HG03159 (cell line): ENCODE measurements around the gene PGAP3.

Source experiments
- ATAC-seq: cut with Tn5 transposase; IDR thresholded peaks from one replicate; pipeline ENCODE4 v1.9.1; 2021; ENCODE audit warnings: mild to moderate bottlenecking, moderate library complexity; ENCODE audit not compliant: unreplicated experiment

Gene PGAP3

DNA sequence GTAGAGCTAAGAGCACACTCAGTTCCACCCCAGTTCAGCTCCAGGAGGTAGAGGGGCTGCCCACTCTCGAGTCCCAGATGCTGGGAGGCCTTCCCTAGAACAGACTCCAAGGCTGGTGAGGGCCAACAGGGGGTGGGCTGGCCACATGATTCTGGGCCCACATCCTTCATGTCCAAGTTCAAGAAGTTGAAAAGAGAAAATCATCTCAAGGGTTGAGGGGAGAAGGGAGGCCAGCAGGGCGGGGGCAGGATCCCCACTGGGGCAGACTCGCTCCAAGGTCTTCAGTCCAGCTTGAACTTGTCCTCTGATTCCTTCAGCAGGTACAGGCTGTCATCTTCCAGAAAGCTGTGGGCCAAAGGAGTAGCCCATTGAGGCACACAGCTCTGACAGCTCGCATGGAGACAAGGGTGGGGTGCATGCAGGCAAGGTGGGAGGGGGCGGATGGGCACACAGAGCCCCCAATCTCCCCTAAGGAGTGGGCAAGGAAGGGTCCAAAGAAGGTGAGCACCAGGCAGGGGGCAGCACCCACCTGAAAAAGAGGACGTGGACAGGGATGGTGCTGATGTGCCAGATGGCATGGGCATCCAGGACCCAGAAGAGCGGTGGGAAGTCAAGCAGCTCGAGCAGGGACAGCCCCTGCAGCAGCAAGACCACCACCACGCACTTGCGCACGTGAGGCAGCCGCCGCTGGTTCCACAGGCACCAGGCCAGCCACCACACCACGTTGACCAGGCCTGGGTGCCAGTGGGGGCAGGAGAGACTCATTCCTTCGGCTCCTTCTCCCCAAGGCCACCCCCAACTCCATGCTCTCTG lies 15.1 kb downstream of the PGAP3 start:
- ATAC-seq = no peak

DNA sequence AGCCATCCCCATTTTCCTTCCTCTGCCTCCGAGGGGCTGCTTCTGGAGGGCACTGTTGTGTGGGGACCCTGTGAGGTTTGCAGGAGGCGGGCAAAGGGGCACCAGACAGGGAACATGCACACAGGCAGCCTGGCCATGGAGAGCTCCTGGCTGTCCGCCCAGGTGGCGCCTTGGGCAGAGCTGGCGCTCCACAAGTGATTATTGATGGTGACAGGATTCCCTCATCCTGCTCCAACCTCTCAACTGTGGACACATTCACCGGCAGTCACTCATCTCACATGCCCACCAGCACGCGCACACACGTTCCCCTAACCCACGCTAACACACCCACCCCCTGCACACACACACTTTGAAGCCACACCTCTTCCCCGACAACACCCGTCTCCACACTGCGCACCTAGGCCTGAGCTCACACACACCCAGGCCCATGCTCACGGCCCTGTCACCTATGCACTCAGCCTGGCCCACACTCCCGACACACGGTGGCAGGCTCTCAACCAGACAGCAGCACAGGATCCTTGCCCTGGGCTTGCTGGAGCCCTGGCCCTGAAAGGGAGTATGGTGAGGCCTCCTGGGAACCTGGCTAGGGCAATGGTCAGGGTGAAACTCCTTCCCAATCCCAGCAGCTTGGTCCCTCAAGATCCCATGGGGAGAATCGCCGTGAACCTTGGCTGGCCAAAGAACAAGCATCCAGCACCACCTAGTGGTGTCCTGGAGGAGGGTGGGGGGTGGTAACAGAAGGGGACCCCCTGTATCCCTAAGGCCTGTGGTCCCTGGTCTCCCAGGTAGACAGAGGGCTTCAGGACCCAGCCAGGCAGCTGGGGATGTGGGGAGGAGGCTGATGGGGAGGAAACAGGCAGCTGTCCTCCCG lies 16.0 kb downstream of the PGAP3 start:
- no peak for ATAC-seq

DNA sequence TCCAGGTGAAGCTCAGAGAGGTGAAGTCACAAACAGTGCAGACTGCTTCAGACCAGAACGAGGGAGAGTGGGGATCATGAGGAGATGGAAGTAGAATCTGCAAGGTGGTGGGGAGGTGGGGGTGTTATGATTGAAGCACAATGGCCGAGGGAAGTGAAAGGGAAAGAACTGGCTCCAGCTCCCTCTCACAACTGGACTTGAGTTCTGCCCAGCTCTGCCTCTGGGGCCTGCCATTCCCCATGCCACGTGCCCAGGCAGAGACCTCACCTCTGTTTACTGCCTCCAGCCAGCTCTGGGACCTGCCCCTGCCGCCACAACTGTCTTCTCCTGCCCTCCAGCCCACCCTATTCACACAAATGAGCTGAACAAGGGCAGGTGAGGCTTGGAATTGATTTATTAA lies 17.1 kb downstream of the PGAP3 start:
- ATAC-seq = no peak

DNA sequence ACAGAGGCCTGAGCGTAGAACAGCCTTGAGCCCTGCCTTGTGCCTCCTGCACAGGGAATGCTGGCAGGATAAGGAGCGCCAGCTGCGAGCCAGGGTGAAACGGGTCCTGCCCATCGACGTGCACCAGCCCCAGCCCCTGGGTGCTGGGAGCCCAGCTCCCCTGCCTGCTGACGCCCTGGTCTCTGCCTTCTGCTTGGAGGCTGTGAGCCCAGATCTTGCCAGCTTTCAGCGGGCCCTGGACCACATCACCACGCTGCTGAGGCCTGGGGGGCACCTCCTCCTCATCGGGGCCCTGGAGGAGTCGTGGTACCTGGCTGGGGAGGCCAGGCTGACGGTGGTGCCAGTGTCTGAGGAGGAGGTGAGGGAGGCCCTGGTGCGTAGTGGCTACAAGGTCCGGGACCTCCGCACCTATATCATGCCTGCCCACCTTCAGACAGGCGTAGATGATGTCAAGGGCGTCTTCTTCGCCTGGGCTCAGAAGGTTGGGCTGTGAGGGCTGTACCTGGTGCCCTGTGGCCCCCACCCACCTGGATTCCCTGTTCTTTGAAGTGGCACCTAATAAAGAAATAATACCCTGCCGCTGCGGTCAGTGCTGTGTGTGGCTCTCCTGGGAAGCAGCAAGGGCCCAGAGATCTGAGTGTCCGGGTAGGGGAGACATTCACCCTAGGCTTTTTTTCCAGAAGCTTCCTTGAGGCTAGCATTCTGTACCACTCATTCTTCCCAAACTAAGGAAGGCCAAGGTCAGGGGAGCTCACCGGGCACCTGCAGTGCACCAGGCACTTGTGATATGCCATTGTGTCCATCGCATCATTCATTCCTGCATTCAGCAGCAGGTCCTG lies 17.7 kb downstream of the PGAP3 start:
- ATAC-seq = no peak

DNA sequence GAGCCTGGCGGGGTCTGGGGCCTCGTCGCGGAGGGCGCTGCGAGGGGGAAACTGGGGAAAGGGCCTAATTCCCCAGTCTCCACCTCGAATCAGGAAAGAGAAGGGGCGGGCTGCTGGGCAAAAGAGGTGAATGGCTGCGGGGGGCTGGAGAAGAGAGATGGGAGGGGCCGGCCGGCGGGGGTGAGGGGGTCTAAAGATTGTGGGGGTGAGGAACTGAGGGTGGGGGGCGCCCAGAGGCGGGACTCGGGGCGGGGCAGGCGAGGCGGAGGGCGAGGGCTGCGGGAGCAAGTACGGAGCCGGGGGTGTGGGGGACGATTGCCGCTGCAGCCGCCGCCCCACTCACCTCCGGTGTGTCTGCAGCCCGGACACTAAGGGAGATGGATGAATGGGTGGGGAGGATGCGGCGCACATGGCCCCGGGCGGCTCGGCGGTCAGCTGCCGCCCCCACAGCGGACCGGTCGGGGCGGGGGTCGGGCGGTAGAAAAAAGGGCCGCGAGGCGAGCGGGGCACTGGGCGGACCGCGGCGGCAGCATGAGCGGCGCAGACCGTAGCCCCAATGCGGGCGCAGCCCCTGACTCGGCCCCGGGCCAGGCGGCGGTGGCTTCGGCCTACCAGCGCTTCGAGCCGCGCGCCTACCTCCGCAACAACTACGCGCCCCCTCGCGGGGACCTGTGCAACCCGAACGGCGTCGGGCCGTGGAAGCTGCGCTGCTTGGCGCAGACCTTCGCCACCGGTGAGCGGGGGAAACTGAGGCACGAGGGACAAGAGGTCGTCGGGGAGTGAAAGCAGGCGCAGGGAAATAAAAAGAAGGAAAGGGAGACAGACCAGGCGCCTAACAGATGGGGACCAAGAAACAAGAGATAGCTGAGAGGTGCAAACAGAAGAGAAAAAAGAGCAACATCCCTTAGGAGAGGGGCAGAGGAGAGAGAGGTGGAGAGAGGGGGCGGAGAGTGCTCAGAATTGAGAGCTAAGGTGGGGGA lies 19.6 kb downstream of the PGAP3 start, which contains the start of gene PNMT:
PNMT (plus strand) TSS at position 509 of the 980 bp plus-strand sequence; CDS start at position 532, 23 bp downstream.
- no peak for ATAC-seq

DNA sequence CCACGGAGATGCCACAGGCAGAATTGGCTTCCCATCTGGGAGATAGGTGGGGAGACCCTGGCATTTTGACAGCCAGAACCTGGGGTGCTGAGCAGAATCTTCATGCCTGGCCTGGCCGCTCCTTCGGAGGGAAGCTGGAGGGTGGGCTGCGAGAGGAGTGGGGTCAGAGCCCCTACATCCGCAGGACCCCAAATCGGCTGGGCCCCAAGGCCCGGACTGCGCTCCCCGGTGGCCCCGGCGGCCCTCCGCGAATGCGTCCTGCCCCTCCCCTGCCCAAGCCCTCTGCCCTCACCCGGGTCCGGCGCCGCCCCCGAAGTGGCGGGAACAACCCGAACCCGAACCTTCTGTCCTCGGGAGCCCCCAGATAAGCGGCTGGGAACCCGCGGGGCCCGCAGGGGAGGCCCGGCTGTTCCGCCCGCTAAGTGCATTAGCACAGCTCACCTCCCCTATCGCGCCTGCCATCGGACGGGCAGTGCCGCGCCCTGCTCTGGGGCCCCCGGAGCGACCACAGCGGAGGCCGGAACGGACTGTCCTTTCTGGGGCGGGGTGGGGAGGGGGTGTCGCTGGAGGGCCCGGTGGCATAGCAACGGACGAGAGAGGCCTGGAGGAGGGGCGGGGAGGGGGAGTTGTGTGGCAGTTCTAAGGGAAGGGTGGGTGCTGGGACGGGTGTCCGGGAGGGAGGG lies 20.5 kb downstream of the PGAP3 start:
- ATAC-seq = no peak

DNA sequence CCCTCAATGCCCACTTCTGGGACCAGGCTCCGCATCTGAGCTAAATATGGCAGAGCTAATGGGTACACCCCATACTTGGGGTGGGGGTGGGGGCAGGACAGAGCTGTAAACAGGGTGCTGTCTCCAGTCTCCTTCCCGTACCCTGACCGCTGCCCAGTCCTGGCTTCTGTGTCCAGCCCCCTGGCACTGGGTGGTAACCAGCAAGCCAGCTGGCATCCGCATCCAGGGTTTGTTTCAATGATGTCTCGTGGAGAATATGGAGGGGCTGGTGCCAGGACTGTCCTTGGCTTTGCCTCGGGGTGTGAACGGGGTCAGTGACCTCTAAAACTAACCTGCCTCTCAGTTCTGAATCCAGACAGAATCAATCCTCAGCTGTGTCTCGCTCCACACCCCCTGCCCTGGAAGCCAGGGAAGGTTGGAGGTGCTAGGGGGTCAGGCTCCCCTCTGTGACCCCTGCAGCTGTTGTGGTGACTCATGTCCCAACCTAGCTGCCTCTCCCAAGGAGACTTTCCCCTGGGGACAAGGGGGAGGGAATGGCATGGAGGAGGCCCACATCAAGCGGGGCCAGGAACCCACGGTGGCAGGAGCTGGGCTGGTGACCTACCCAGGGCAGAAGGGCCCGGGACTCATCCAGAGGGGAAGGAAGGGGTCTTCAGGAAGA lies 21.1 kb downstream of the PGAP3 start:
- no peak for ATAC-seq

DNA sequence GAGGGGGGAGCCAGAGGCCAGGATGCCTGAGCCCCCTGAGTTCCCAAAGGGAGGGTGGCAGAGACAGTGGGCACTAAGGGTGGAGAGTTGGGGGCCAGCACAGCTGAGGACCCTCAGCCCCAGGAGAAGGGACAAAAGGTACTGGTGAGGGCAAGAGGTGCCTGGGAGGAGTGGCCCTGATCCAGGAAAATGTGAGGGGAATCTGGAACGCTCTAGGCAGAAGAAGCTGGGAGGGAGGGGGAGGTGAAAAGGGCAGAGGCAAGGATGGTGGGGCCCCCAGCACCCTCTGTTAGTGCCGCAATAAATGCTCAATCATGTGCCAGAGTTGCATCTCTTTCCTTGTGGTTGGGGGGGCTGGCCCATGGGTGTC lies 21.6 kb downstream of the PGAP3 start:
- ATAC-seq = no peak

DNA sequence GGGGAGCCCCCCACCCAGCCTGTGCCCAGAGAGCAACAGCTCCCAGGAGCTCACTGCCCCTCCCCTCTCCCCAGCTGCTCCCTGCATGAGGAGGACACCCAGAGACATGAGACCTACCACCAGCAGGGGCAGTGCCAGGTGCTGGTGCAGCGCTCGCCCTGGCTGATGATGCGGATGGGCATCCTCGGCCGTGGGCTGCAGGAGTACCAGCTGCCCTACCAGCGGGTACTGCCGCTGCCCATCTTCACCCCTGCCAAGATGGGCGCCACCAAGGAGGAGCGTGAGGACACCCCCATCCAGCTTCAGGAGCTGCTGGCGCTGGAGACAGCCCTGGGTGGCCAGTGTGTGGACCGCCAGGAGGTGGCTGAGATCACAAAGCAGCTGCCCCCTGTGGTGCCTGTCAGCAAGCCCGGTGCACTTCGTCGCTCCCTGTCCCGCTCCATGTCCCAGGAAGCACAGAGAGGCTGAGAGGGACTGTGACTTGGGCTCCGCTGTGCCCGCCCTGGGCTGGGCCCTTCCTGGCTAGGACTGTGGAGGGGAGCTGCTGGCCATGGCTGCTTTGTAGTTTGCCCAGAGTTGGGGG lies 22.1 kb downstream of the PGAP3 start:
- ATAC-seq = no peak

DNA sequence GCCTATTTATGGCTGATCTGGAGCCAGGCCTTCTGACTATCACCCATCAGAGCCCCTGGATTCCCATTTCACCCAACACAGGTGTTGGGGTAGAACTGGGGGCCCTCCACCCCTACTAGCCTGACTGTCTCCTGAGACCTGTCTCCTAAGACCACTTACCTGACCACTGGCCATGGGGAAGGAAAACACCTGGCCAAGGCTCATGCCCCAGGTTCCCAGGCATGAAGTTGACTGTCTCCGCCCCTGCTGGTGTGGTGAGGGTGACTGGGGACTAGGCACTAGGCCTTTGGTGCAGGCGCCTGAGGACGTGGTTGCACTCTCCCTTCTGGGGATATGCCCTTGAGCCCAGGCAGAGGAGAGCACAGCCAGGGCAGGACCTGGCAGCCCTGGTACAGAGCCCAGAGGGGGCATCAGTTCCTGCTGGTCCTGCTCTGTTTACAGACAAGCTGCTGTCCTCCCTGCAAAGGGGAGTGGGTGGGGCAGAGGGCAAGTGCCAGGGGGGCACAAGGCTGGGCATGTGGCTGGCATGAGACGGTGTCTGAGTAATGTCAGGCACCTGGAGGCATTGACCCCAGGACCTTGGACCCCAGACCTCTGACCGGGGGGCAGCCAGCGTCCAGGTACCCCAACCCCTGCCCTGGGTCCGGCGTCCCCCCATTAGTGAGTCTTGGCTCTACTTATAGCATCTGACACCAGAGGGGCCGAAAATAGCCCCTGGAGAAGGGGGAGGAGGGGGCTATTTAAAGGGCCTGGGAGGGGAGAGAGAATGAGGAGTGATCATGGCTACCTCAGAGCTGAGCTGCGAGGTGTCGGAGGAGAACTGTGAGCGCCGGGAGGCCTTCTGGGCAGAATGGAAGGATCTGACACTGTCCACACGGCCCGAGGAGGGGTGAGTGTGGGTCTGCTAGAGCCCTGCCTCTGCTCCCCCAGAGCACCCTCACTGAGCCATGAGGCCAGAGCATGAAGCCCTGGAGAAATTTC lies 23.0 kb downstream of the PGAP3 start, which contains the start of gene TCAP:
TCAP (plus strand) TSS at position 769 of the 981 bp plus-strand sequence; CDS start at position 780, 11 bp downstream.
- no peak for ATAC-seq

DNA sequence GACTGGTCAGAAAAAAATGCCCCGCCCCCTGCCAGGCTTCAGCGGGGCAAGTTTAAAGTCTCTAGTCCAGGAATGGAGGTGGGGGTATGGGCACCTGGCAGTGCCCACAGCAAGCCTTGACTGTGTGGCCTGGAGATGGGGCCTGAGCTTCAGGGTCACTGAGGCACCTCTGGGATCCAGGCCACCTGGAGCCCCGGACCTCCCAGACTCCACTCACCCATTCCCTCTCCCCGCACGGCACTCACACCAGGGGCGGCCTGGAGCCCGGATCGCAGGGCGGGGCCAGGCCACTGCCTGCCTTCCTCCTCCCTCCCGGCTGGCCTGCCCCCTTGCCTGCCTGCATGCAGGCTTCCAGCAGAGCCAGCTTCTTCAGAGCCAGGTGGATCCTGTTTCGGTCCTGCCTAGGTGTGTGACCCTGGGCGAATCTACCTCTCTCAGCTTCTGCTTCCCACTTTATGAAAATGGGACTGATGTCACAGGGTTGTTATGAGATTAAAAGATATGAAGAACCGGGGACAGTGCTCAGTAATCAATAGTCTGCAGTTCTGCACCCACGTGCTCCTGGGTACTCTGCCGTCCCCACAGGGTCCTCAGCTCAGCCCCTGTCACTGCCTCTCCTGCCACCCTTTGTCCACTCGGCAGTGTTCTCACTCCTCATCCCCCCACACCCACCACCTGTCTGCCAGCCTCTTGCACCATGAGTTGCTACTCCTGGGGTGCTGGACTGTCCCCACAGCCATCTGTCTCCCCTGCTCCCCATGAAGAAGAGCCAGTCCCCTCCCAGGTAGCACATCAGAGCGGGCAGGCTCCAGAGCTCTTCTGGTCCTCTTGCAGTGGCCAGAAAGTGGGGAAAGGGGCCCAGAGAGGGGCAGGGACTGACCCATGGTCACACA lies 23.9 kb downstream of the PGAP3 start:
- ATAC-seq = no peak

DNA sequence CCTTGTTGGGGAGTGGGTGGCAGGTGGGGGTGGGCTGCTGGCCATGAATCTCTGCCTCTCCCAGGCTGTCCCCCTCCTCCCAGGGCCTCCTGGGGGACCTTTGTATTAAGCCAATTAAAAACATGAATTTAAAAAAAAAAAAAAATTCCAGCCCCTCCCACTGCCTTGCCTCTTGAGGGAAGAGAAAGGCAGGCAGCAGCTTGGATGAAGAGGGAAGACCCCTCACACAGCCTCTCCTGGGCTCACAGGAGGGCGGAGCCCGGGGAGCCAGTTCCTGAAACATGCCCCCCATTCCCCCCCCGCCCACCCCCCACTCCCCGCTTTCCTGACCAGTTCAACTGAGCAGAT lies 24.5 kb downstream of the PGAP3 start:
- ATAC-seq = no peak

DNA sequence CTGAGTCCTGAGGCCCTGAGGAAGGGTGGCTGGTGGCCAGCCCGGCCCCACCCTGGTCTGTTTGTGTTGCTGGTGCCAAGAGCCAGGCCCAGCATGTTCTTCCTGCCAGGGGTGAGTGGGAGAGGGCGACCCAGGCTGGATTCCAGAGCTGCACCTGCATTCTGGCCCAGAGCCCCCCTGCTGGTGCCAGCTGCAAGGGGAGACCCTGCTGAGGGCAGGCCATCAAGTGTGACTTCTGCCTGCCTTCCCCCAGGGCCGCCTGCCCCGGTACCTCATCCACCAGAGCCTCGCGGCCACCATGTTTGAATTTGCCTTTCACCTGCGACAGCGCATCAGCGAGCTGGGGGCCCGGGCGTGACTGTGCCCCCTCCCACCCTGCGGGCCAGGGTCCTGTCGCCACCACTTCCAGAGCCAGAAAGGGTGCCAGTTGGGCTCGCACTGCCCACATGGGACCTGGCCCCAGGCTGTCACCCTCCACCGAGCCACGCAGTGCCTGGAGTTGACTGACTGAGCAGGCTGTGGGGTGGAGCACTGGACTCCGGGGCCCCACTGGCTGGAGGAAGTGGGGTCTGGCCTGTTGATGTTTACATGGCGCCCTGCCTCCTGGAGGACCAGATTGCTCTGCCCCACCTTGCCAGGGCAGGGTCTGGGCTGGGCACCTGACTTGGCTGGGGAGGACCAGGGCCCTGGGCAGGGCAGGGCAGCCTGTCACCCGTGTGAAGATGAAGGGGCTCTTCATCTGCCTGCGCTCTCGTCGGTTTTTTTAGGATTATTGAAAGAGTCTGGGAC lies 25.1 kb downstream of the PGAP3 start:
- no peak for ATAC-seq

DNA sequence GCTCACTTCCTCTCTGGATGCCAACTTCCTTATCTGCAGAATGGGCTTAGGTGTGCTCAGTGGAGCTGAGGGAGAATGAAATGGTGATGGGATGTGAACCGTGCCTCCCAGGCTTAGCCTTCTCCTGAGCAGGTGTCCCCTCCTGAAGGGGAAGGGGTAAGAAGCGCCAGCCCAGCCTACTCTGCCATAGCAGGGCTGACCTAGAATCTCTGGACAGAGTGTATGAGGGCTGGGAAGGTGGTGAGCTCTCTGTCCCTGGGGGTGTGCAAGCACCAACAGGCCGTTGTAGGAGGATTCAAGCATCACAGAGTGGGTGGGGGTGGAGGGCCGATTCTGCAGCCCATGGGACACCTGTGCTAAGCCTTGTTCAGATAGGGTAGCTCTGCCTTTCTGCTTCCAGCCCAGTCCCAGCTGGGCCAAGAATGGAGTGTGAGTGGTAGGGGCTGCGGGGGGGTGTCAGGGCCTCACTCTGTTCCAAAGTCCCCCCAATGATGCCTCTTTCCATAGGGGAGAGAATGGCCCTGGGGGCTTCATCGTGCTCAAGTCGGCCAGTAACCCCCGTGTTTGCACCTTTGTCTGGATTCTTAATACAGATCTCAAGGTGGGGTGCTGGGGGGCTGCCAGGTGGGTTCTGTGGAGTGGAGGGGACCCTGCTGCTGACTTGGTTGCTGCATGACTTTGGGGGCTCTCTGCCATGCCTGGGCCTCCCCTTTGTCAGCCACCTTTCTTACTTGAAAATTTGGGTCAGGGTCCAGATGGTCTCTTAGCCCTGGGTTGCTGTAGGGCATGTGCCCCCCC lies 25.9 kb downstream of the PGAP3 start:
- ATAC-seq = no peak
